Stimulated activated naive B cell treated with anti-CD40 and anti-IgM and Interleukin-4, amounts not matched to agents 10 μg/mL and 1 μg/mL and 100 μg/mL, for 72 hours (primary cell): ENCODE results near the gene ZNF582.
A peak's percentile ranks its signal among the peaks of the same experiment; 100 is the strongest.
"Not testable (repeated sequence)": the region's sequence is repeated elsewhere in the genome, so short reads cannot be mapped to it uniquely, and the experiment has no call there.

ENCODE experiments used
- ATAC-seq, 2 donors: fragments of 150-1000 bp; cut with Tn5 transposase; replicated peaks; 2 replicates each; pipeline ENCODE4 v1.10.0; 2021; ENCODE audit warnings: moderate library complexity in 1 of 2
- DNase-seq: peaks from one replicate; pipeline ENCODE4 v3.0.0; 2021
- H3K27ac Mint-ChIP-seq: one replicate; pipeline ENCODE4 v1.8.0; 2022; ENCODE audit warnings: mild to moderate bottlenecking, mixed read lengths
- H3K27me3 Mint-ChIP-seq, 2 donors: one replicate each; pipeline ENCODE4 v1.8.0; 2022; ENCODE audit warnings: mixed read lengths in 2 of 2
- H3K36me3 Mint-ChIP-seq, 2 donors: one replicate each; pipeline ENCODE4 v1.8.0; 2022; ENCODE audit warnings: mixed read lengths in 2 of 2, mild to moderate bottlenecking in 1 of 2
- H3K4me1 Mint-ChIP-seq, 2 donors: one replicate each; pipeline ENCODE4 v1.8.0; 2022; ENCODE audit warnings: mixed read lengths in 2 of 2, mild to moderate bottlenecking in 1 of 2
- H3K4me3 Mint-ChIP-seq, 2 donors: one replicate each; pipeline ENCODE4 v1.8.0; 2022; ENCODE audit warnings: mild to moderate bottlenecking in 2 of 2, mixed read lengths in 2 of 2, moderate library complexity in 1 of 2
- H3K9me3 Mint-ChIP-seq, 2 donors: one replicate each; pipeline ENCODE4 v1.8.0; 2022; ENCODE audit warnings: mixed read lengths in 2 of 2, mild to moderate bottlenecking in 1 of 2

The ZNF582 gene

DNA sequence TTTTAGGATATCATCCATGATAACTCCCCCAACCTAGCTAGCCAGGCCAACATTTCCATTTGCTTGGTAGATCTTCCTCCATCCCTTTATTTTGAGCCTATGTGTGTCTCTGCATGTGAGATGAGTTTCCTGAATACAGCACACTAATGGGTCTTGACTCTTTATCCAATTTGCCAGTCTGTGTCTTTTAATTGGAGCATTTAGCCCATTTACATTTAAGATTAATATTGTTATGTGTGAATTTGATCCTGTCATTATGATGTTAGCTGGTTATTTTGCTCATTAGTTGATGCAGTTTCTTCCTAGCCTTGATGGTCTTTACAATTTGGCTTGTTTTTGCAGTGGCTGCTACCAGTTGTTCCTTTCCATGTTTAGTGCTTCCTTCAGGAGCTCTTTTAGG lies 58.0 kb downstream of the ZNF582 start:
- not testable (repeated sequence) for ATAC-seq, H3K9me3 Mint-ChIP-seq, DNase-seq, H3K36me3 Mint-ChIP-seq, H3K4me1 Mint-ChIP-seq, H3K4me3 Mint-ChIP-seq, H3K27me3 Mint-ChIP-seq, H3K27ac Mint-ChIP-seq

DNA sequence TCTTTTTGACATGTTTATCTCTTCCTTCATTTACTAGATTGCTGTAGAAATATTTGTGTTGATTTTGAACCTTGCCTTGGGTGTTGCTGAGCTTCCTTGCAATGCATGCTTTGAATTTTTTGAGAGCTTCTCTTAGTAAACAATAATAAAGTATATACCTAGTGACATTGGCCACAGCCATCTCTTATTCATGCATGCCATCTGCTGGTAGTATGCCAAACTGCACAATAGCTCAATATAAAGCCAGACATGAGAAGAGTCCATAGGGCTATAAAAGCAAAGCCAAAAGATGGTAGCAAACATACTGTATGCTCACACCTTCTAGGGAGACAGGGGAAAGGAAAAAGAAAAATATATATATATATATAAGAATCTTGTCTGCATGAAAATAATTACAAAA lies 59.8 kb downstream of the ZNF582 start:
- Mint-ChIP-seq H3K4me1 (no peaks in the 10 kb centered on the region), H3K36me3 (peaks cover 0 to 3% of the 10 kb centered on the region in 2 donors), H3K27ac (no peak overlapping the region), H3K9me3 (peaks cover 0 to 3% of the 10 kb centered on the region in 2 donors), H3K27me3 (peaks cover 6 to 10% of the 10 kb centered on the region in 2 donors), H3K4me3 (no peak overlapping the region)
- DNase-seq (peak; percentile 27), ATAC-seq (peak; percentile 80 to 82)
